HFF-Myc (cell line): Measurements from ENCODE around the gene AGAP1.

Source experiments
- DNase-seq: peaks from one replicate; pipeline ENCODE4 v3.0.0-alpha.2; 2011; ENCODE audit warnings: low read depth; ENCODE audit errors: extremely low read depth
- H3K4me3 ChIP-seq: replicated peaks from 2 replicates; pipeline ENCODE4 v1.5.1; 2011; ENCODE audit warnings: low read depth, mild to moderate bottlenecking, control low read depth, low read length
- CTCF ChIP-seq: IDR thresholded peaks from 2 replicates; pipeline ENCODE4 v1.5.1; 2012; ENCODE audit warnings: mild to moderate bottlenecking, low read depth, low read length, control low read depth; ENCODE audit errors: missing control alignments

Gene AGAP1

DNA sequence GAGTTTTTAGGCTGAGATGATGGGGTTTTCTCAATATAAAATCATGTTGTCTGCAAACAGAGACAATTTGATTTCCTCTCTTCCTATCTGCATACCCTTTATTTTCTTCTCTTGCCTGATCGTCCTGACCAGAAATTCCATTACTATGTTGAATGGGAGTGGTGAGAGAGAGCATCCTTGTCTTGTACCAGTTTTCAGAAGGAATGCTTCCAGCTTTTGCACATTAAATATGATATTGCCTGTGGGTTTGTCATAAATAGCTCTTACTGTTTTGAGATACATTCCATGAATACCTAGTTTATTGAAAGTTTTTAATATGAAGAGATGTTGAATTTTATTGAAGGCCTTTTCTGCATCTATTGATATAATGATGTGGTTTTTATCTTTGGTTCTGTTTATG is 492.5 kb downstream of the AGAP1 start:
- no peak for DNase-seq
- no peak overlapping the region for H3K4me3 ChIP-seq
- no peak for TF ChIP-seq CTCF

- H3K4me3 ChIP-seq, result no peak overlapping the region
- DNase-seq, result no peak
- TF ChIP-seq CTCF, result no peak
These were observed 494.6 kb downstream of the AGAP1 start for GRCh38 chr2:235988271-235989015.

GRCh38 chr2:235989591-235989990 is 495.7 kb downstream of the AGAP1 start:
- TF ChIP-seq CTCF, result no peak
- H3K4me3 ChIP-seq, result no peak overlapping the region
- DNase-seq, result no peak

- no peak for TF ChIP-seq CTCF
- no peak overlapping the region for H3K4me3 ChIP-seq
- DNase-seq, result no peak
These were observed 496.5 kb downstream of the AGAP1 start for GRCh38 chr2:235990344-235990743.

DNA sequence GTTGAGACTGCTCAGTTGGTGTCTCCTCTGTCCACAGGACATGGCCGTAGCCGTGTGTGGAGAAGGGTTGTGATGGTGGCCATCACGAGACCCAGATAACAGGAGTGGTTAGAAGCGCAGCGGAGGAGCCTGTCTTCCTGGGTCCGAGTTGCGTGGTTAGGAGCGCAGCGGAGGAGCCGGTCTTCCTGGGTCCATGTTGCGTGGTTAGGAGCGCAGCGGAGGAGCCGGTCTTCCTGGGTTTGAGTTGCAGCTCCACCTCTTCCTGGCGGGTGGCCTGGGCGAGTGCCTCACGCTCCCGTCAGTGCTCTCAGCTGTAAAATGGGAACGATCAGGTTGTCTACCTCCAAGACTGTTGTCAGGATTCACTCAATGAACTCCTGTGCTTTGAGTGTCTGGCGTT is 498.2 kb downstream of the AGAP1 start:
- DNase-seq, result no peak
- H3K4me3 ChIP-seq, result no peak overlapping the region
- no peak for TF ChIP-seq CTCF

- no peak for TF ChIP-seq CTCF
- DNase-seq, result no peak
- no peak overlapping the region for H3K4me3 ChIP-seq
These were observed 502.6 kb downstream of the AGAP1 start for GRCh38 chr2:235996419-235996818.

GRCh38 chr2:235999011-235999410 is 505.2 kb downstream of the AGAP1 start:
- DNase-seq, result no peak
- TF ChIP-seq CTCF, result no peak
- H3K4me3 ChIP-seq, result no peak overlapping the region
